Cardiac atrium fibroblast (primary cell): ENCODE measurements around the gene ZDHHC14. TPM values are rescaled to one million over a fixed set of nuclear protein-coding genes. Genes with fewer than 3 reads are reported as not detected.

Source experiments
- total RNA-seq: library from RNA; depleted of rRNA; stranded (reverse); fragments of >200 nt; gene quantifications from 2 replicates; pipeline ENCODE4 v1.2.3, GENCODE V29; 2015

The ZDHHC14 gene
- total RNA-seq: 2.0 and 5.2 TPM in 2 replicates

DNA sequence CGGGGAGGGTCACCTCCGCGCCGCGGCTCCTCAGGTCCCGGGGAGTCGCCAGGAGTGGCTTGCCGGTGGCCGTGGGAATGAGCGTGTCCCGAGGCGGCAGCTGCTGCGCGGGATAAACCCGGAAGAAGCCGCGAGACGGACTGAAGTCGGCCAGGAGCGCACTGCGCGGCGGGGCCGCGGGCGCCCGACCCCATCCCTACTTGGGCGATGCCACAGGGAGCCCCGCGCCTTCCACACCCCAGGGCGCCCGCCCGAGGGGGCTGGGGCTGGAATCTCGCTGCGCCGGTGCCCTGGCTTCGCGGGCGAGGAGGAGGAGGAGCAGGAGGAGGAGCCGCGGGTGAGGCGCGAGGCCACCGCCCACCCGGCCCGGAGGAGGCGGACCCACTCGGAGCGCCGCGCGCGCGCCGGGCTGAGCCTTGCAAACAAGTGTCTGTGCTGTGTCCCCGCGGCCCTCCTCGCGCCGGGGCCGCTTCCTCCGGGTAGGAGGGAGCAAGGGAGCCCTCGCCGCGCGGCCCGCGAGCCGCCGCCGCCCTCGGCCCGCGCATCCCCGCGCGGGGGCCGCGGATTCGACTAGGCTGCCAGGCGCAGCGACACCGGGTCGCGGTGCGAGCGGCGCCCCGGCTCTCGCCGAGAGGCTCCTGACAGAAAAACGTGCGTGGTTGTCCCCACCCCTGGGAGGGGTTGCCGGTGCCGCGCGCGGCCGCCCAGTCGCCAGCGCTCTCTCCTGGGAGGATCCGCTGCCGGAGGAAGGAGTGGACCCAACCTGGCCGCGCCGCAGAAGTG, at the start of gene ZDHHC14:
ZDHHC14 (plus strand) TSS at position 412 of the 783 bp plus-strand sequence.

Other genes starting within 250 kb of the ZDHHC14 start
- gene TMEM242, start 57.7 kb upstream of the ZDHHC14 start, total RNA-seq: 3.1 and 3.4 TPM in 2 replicates